ENCODE measurements around the gene TTC39B.

TTC39B gene

DNA sequence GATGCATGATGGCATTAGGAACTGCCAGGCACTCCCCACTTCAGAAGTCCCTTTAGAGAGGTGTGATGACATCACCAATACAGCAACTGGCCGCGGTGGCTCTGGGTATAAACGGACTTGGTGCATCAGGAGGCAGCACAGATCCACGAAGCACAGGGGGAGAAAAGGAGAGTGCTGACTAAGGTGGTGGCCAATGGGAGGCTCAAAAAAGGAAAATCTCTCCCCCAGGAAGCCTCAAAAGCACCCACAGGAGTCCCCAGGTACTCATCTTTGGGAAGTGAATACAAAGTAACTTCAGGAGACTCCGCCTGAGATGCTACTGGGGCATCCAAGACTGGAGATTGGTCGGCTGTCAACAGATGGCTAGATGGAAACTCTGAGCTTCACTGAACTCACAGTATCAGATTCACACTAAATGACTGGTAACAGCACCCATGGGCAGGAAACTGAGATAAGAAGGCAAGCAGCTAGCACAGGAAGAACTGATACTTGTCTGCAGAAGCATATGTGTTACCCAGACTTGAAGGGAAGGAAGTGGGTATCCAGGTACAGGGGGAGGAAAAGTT is 7.6 kb downstream of the TTC39B start:
- DNase-seq: no peak

DNA sequence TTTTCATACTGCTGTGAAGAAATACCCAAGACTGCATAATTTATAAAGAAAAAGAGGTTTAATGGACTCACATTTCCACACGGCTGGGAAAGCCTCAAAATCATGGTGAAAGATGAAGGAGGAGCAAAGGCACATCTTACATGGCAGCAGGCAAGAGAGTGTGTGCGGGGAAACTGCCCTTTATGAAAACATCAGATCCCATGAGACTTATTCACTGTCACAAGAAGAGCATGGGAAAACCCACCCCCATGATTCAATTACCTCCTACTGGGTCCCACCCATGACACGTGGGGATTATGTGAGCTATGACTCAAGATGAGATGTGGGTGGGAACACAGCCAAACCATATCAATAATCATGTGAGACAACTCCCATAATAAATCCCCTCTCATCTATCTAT is 8.7 kb downstream of the TTC39B start:
- DNase-seq: no peak

DNA sequence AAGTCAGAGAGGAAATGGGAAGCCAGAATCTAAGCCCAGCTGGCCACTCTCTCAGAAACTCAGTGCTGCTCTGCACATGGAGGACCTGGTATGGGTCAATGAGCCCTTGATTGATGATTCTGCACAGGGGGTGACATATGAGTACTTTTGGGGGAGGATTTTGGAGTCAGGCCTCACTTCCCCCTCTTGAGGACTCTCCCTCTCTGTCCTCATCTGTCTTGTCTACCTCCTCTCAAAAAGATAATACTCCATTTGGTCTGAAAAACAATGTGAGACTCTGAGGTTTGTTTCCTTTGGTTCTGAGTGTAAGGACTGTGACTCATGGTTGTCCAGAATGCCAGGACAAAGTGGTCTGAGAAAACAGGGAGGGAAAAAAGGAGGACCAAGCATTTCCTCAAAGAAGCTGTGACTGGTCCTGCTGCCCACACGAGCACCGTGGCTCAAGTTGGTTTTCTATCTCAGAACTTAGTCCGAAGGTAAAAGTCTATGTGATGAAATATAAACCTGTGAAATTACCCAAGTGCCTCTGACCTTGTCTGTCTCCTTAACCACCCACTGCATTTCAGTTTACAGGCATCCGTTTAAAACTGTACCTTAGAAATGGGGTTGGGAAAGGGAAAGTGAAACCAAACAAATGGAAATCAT is 11.1 kb downstream of the TTC39B start:
- no peak for DNase-seq

DNA sequence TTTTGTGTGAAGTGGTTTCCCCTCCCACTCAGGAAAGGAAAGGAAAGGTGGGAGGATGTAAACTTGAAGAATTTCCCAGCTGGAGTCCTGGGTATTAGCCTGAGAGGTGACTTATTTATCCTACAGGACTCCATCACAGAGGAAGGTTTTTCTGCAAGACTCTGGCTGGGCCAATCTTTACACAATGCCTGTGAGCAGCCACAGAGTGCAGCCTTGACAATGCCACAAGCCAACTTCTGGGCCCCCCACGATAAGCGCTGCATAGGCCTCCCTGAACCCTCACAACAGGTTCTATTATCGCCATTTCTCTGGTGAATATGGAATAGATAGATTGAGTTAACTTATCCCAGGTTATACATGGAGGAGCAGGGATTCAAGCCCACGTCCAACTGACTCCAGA is 12.4 kb downstream of the TTC39B start:
- no peak for DNase-seq

DNA sequence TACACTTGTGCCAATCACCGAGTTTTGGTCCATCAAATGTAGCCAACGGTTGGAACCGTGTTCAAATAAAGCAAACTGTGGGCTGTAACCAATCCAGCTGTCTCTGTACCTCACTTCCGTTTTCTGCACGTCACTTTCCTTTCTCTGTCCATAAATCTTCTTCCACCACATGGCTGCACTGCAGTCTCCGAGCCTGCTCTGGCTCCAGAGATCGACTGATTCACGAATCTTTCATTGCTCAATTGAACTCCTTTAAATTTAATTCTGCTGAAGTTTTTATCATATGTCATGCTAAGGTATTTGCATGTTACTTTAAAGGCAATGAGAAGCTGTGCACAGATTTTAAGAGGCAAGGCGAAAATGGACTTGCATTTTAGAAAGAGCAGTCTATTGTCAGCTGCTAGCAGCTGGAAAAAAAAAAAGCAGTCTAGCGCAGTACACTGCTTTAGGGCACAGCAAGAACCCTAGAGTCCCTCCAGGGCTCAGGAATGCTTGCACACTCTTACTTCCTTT is 13.2 kb downstream of the TTC39B start:
- no peak for DNase-seq

DNA sequence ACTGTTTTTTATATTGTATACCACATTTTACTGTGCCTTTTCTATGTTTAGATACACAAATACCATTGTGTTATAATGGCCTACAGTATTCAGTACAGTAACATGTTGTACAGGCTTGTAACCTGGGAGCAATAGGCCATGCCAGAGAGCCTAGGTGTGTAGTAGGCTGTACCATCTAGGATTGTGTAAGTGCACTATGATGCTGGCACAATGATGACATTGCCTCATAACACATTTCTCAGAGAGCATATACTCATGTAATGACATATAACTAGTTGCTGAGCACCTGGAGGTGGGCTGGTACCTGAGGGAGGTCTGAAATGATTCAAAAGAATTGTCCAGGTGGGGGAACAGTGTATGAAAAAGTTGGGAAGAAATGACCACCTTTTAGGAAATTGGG is 13.9 kb downstream of the TTC39B start:
- DNase-seq: no peak

DNA sequence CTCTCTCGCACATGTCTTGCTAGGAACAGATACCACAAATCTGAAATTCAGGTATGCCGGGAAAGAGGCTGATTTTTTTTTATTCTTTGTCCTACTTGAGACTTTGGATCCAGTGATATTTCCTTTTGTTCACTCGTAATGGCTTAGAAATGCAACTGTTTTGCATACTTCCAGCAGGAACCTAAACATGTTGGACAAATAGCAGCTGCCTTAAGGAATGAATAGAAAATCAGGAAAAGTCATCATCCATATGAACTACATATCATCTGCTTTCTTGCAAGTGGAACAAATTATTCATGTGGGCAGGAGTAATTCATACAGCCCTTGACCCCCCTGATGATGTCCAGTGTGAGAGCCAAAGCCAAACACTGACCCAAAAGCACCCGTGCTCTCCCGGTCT is 17.4 kb downstream of the TTC39B start:
- no peak for DNase-seq

DNA sequence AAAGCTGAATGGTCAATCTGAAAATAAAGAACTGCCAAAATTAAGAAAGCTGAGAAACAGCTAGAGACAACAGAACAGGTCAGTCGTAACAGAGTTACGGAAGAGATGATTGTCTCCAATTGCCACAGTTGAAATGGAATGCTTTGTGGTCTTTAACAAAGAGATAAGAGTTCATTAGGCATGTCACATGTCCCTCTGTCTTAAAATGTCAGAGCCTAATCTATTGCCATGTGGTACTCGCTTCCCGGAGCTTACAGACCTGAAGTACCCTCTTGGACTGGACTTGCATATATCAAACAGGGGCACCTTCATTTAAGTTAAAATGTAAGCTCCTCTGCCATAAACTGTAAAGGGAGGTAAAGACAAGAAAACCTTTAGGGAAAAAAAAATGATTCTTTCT is 19.7 kb downstream of the TTC39B start:
- no peak for DNase-seq

DNA sequence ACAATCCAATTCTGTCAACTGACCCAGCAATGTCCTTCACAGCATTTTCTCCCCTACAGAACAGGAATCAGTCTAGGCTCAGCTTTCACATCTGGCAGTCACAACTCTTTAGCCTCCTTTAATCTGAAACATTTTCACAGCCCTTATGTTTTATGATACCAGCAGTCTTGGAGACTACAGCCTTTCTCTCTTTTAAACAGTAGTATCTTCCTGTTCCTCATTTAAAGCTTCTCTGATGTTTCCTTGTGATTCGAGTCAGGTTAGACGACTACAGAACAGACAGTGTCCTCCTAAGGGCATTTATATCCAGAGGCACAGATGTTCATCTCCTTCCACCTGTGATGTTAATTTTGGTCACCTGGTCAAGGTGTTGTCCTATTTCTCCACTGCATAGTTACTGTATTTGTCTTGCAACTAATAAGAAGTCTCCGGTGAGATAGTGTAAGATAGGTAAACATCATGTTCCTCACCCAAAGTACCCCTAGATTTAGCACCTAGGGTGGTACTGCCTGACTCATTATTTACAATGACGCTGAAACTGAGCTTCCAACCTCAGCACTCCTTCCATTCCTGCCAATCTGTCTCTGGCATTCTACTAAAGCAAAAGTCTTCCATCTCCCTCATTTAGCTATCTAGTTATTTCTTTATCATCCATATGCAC is 20.7 kb downstream of the TTC39B start:
- DNase-seq: no peak

DNA sequence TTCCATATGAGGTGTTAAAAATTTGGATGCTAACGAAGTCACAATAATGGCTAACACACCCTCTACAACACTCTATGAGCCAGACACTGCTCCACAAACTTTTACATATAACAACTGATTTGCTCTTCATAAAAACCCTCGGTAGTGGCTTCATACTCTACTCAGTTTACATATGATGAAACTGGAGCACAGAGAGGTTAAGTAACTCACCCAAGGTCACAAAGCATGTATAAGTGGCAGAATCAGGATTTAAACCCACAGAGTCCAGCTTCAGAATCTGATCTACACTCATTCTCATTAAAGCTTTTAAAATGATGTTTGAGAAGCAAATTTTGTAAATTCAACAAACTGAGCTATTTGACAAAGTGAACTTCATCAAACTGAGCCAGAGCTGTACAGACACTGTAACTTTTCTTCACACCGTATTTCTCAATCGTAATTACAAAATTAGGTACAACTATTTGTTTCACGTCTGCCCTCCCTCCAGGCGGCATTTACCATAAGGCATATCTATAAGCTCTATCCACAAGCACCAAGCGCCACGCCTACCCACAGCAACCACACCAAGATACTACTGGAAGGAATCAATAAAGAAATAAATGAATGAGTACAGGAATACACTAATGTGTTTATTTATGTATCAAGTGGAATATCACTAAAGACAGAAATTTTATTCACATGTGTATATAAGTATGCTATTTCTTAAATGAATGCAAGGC is 24.3 kb downstream of the TTC39B start:
- DNase-seq: no peak

DNA sequence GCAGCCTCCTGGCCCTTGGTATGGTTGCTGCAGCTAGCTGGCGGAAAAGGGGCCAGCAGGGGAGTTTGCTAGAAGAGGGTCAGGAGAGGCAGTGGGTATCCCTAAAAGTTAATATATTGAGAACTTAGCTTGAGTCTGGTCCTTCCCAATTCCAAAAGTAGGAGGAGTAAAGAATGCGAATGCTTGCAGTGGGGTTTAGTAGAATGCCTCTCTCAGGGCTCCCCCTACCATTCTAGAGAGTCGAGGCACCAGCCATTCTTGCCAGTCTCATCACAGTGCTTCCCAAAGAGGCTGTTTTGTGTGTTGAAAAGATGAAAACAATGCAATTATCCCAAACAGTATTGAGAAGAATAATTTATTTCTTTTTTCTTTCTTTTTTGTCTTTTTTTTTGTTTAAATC is 26.4 kb downstream of the TTC39B start:
- DNase-seq: no peak

DNA sequence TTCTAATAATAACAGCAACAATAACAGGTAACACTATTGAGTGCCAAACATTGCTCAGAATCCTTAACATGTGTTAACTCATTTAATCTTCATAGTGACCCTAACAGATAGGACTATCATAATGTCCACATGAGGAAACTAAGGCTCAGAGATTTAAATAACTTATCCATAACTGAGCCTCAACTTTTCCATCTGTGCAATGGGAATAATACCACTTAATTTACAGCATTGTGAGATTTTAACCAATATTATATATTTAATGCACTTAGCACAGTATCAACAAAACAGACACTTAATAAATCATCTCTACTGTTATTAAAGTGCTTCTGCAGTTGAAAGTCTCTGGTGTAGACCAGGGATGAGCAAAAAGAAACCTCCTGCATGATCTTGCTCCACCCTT is 28.2 kb downstream of the TTC39B start:
- no peak for DNase-seq

DNA sequence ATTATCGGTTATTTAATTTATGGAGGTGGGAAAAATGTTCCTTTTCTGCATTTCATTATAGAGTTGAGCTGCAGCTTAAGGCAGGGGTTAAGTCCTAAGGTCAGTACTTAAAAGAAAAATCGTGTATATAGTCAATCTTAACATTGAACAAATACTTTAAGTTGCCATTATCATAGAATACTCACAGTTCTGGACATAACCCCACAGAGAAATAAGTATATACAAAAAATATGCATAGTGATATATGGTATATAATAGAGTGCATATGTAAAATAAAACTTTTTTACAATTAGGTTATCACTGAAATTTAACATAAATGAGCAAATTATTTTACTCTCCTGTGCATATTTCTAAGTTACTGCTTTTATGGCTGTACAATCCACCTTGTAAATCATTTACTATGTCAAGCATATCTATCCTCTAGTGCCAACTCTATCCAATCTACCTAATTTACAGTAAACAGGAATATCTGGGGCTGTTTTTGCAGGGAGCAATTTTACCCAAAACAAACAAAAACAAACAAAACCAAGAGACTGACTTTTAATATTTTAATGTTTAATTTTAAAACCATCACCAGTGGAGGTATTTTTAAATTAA is 28.8 kb downstream of the TTC39B start:
- DNase-seq: no peak

DNA sequence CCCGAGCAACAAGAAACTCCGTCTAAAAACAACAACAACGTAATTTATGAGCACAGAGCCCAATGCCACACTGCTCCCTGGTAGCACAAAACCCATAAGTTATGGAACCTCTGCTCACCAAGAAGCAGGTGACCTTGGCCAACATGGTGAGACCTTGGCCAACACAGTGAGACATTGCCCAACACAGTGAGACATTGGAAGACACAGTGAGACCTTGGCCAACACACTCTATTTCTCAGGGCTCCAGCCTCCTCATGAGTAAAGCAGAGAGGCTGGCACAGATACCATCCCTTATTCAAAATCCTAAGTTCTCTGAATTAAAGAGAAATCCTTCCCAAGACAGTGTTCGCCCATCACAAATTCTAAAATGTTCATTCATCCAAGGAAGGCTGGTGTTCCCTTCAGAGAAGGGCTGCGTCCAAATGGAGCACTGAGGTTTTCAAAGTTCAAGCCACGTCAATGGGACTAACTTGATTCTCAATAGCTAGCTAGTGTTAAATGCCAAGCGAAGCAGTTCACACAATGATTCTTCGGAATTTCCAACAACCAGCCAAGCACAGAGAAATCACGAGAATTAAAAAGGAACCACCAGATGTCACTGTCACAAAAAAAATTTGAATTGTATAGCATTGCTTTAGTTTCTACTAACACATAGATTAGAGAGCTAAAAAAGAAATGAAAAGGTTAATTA is 29.5 kb downstream of the TTC39B start:
- DNase-seq: no peak

DNA sequence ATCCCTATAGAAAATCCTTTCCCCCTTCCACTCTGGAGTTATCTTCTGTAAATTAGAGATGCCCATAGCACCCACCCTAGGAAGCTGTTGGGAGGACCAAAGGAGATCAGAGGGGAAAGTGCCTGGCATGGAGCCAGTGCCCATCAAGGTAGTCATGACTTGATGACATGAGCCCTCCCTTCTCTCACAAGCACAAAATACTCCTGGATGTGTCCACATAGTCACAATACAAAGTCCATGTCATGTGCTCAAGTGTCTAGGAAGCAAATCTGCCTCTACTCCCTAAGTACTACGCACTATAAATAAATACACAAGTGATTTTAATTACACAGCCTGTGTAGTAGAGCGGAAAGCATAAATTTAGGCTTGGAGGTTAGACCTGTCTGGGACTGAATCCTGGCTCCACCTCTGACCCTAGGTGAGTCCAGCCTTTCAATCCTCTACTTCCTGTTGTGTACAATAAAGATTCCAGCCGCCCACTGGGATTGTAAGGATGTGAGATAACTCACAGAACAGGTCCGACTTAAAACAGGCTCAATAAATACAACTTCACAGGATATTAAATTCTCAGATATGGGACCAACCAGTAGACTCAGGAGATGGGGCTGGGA is 30.6 kb downstream of the TTC39B start:
- no peak for DNase-seq

DNA sequence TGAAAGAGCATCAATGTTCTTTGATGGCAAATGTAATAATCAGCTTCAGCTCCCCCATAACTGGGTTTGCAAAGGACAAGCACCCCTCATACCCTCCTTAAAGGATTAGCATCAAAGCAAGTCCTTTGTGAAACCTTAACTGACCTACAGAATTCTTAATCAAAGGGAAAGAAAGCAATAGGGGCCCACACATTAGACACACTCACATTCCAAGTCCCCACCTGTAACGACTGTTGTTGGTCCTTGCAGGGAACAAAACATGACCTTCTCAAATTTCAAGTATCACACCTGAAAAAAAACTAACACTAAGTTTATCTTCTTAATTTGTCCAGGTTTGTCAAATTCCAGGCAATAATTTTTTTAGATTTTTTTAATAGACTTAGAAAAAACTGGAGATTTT is 32.6 kb downstream of the TTC39B start:
- DNase-seq: no peak

DNA sequence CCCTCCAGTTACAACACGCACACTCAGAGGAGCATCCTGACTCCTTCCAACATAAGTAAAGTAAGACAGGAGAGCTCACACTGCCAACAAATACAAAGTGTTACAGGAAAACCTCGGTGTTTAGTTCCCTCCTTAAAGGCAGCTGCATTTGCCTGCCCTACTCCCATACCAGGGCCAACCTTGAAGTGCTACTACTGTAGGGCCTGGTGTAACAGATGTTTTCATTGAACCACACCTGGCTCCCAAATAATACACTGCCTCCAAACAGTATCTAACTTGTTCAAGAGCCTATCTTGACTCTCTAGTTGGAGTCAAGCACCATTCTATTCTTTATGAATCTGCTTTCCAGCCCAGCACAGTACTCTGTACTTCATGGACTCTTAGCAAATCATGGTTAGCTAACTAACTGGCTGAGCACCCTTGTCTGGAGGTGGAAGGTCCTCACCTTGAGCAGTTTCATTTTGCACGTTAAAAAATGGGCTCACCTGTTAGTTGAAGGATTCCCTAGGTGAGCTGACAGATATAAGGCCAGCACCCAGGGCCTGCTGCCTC is 34.6 kb downstream of the TTC39B start:
- DNase-seq: no peak

DNA sequence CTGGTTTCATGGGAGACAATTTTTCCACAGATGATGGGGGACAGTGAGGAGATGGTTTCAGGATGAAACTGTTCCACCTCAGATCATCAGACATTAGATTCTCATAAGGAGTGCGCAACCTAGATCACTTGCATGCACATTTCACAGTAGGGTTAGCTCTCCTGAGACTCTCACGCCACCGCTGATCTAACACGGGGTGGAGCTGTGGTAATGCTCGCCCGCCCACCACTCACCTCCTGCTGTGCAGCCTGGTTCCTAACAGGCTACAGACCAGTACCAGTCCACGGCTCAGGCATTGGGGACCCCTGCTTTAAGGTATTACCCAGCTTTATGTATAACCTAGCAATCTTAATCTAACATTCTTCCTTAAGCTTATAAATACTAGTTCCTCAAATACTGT is 35.6 kb downstream of the TTC39B start:
- no peak for DNase-seq

DNA sequence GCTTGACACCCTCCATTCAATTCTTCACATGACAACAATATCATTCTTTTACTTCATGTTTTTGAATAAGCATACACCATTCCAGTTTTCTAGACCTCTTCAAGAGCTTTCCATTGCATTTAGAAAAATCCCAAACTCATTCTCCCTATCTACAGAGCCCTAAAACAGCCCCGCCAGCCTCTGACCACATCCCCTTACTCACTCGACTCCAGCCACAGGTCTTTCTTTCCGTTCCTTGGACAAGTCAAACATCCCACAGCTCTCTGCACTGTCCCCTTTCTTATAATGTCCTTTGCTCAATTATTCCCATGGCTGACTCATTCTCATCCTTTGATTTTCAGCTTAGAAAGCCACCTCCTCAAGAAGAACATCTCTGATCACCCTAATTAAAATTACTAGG is 38.2 kb downstream of the TTC39B start:
- DNase-seq: no peak

DNA sequence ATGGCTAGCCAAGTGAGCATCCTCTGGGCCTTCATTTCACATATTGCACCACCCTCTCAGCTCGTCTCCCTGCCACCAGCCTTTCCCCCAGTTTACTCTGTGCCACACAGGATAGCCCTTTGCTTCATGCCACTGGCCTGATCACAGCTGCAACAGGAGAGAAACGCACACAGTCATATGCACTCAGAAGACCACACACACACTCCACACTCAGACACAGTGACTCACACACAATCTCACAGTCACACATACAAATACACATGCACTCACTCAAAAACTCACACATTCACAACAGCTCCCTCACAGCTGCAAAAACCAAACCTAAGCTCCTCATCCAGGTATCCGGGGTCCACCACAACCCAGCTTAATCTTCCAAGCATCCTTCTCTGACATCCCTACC is 38.7 kb downstream of the TTC39B start:
- DNase-seq: no peak

DNA sequence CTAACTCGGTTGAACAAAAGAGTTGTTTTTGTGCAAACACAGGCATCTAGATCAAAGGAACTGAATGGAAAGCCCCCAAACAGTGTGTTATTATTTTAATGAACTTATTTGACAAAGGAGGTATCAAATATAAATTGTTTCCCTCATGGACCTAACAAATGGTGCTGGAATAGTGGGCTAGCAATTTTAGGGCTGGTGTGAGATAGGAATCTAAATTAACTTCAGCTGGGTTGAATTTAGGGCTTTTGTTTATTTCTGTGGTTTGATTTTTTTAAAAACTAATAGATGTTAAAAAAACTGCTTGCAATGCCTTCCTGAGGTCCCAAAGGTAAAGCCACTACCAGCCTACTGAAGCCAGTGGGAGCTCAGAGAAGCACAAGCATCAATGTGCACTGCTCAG is 42.1 kb downstream of the TTC39B start:
- DNase-seq: no peak

DNA sequence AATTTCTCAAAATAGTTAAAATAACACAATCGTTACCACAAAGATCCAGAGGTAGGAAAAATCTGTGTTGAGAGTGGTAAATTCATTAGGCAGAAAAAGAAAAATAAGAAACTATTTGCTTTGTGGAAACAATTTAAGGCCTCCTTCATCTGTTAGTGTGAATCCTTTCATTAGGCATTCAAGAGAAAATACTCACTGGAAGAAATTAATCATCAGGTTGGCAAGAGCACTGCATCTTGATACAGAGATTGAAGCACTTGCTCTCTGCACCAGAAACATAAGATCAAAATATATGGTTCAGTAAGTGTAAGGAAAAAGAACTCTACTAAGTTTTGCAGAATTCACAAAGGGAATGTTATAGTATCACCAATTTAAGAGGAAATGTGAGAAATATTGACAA is 44.4 kb downstream of the TTC39B start:
- no peak for DNase-seq
